ENCODE data around the gene C21orf91. TPM values are rescaled to one million over a fixed set of nuclear protein-coding genes. Genes with fewer than 3 reads are reported as not detected.

Gene C21orf91
- total RNA-seq, 1 experiment from 2014 or later = 49.2 TPM

DNA sequence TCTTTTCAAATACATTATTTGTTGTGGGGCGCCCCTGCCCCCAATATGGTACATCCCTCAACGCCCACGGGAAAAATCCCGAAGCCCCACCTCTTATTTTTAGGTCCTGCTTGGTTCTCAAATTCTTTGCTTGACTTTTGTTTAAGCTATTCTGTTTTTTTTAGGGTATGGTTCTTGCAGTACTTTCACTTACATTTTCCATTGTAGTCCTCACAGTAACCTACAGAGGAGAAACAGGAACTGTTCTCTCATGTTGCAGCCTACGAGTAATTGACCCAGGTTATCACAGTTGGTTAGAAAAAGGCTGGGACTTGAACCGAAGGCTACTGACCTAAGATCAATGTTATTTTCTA, 697 bp upstream of the C21orf91 start:
- peaks cover 13 to 27% (median 21%) of the 10 kb centered on the region in 3 experiments for H3K36me3 Mint-ChIP-seq (ENCODE audit: insufficient read depth in 1 of 3, low read depth in 3 of 3)
- H3K4me3 Mint-ChIP-seq = peak overlapping the region; percentile 93
- no peak overlapping the region for H4K8ac ChIP-seq (replicated peaks; ENCODE audit: insufficient read length, low read depth, low read length)
- no CpG with 5 or more reads among the region's 6 CpGs for WGBS (ENCODE audit: extremely low coverage, insufficient read length, low lambda C conversion rate)
- H3K4me2 ChIP-seq (ENCODE audit: insufficient read depth, insufficient read length, low read length) = peak overlapping the region; percentile 99
- TF ChIP-seq, protein P1, sequence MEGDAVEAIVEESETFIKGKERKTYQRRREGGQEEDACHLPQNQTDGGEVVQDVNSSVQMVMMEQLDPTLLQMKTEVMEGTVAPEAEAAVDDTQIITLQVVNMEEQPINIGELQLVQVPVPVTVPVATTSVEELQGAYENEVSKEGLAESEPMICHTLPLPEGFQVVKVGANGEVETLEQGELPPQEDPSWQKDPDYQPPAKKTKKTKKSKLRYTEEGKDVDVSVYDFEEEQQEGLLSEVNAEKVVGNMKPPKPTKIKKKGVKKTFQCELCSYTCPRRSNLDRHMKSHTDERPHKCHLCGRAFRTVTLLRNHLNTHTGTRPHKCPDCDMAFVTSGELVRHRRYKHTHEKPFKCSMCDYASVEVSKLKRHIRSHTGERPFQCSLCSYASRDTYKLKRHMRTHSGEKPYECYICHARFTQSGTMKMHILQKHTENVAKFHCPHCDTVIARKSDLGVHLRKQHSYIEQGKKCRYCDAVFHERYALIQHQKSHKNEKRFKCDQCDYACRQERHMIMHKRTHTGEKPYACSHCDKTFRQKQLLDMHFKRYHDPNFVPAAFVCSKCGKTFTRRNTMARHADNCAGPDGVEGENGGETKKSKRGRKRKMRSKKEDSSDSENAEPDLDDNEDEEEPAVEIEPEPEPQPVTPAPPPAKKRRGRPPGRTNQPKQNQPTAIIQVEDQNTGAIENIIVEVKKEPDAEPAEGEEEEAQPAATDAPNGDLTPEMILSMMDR (conservative IDR thresholded peaks at IDR 0.05) = no peak
- H3K18ac ChIP-seq (ENCODE audit: insufficient read length, low read depth, low read length) = no peak overlapping the region
- H3K4ac ChIP-seq (ENCODE audit: low read depth, low read length) = no peak overlapping the region
- H3T11ph ChIP-seq (ENCODE audit: low read length) = no peak overlapping the region
- no peak overlapping the region for H2BK20ac ChIP-seq (ENCODE audit: low read depth, low read length, poor library complexity, severe bottlenecking)
- H2BK120ac ChIP-seq (ENCODE audit: low read depth, low read length, poor library complexity, severe bottlenecking) = no peak overlapping the region
- no peak overlapping the region for H2AFZ ChIP-seq (ENCODE audit: low read length)
- H4K91ac ChIP-seq (ENCODE audit: insufficient read length, low read depth, low read length) = no peak overlapping the region
- H4K20me1 ChIP-seq (ENCODE audit: control insufficient read depth, insufficient read depth, insufficient read length) = no peaks in the 10 kb centered on the region
- H3K9me3 ChIP-seq (ENCODE audit: control insufficient read depth, low read depth, low read length) = no peaks in the 10 kb centered on the region
- no peak overlapping the region for H2AK5ac ChIP-seq (ENCODE audit: insufficient read length, low read length)
- H3K4me1 Mint-ChIP-seq = peaks cover 26 to 29% of the 10 kb centered on the region in 2 experiments
- peaks cover 5% of the 10 kb centered on the region for H3K23me2 ChIP-seq (ENCODE audit: insufficient read length, low read depth, low read length, poor library complexity, severe bottlenecking)
- H3K27ac ChIP-seq (ENCODE audit: insufficient read length, low read depth, low read length) = no peak overlapping the region
- H3K14ac ChIP-seq (ENCODE audit: insufficient read depth, low read length) = no peak overlapping the region
- no peak overlapping the region for H2BK12ac ChIP-seq (ENCODE audit: insufficient read length, low read depth, low read length)
- peaks cover 4% of the 10 kb centered on the region; the same call in 1 of the 2 replicates for H3K4me1 ChIP-seq (ENCODE audit: insufficient read depth, low read length)
- no peaks in the 10 kb centered on the region for H3K27me3 Mint-ChIP-seq (ENCODE audit: low read depth)
- peak overlapping the region; percentile 100; a peak in 4 of 7 replicates for H3K27ac Mint-ChIP-seq
- H3K79me1 ChIP-seq (ENCODE audit: insufficient read depth, low read depth, low read length, poor library complexity, severe bottlenecking) = no peaks in the 10 kb centered on the region
- no peak overlapping the region for H3K56ac ChIP-seq (ENCODE audit: insufficient read length, low read depth, low read length)
- H3K9ac ChIP-seq (ENCODE audit: extremely low read depth, insufficient read length, low read length) = peak overlapping the region; percentile 90
- no peak overlapping the region for H3K23ac ChIP-seq (ENCODE audit: insufficient read length, low read depth, low read length)
- H3K9me3 Mint-ChIP-seq = no peaks in the 10 kb centered on the region
- peaks cover 4% of the 10 kb centered on the region; the same call in 1 of the 2 replicates for H3K79me2 ChIP-seq (ENCODE audit: insufficient read depth, low read length)
- no peaks in the 10 kb centered on the region for H3K27me3 ChIP-seq (ENCODE audit: insufficient read depth, low read length)
- no peak overlapping the region for H2BK15ac ChIP-seq (ENCODE audit: low read depth, low read length)
- no peak overlapping the region for H4K5ac ChIP-seq (ENCODE audit: insufficient read length, low read depth, low read length)
- no peak for DNase-seq
- H2BK5ac ChIP-seq (ENCODE audit: insufficient read length, low read length) = no peak overlapping the region

All from H9 (cell line).